HepG2 (cell line): Measurements from ENCODE around the gene FAM110A. TPM values are rescaled to one million over a fixed set of nuclear protein-coding genes. Genes with fewer than 3 reads are reported as not detected.

ENCODE experiments used
- FOSL2 ChIP-seq: sonication (generic); formaldehyde crosslinking; IDR thresholded peaks from 2 replicates; pipeline ENCODE4 v1.4.0; 2020; ENCODE audit warnings: missing genetic modification reagents
- HHEX ChIP-seq: IDR thresholded peaks from 2 replicates; pipeline ENCODE4 v1.6.1; 2016; ENCODE audit warnings: control low read depth
- NCOA1 ChIP-seq: sonication (generic); formaldehyde crosslinking; IDR thresholded peaks from 2 replicates; pipeline ENCODE4 v1.9.0; 2021; ENCODE audit warnings: missing genetic modification reagents
- NFATC3 ChIP-seq: sonication (generic); formaldehyde crosslinking; IDR thresholded peaks from 2 replicates; pipeline ENCODE4 v1.5.1; 2020; ENCODE audit warnings: mild to moderate bottlenecking, missing genetic modification reagents
- PRPF4 ChIP-seq: fragments of 200-400 bp; formaldehyde crosslinking; IDR thresholded peaks from 2 replicates; pipeline ENCODE4 v1.6.1; 2016; ENCODE audit warnings: low read length, low read depth; ENCODE audit not compliant: poor library complexity, severe bottlenecking
- SOX5 ChIP-seq: IDR thresholded peaks from 2 replicates; pipeline ENCODE4 v1.6.1; 2016; ENCODE audit warnings: borderline replicate concordance
- ZFX ChIP-seq: sonication (generic); formaldehyde crosslinking; IDR thresholded peaks from 2 replicates; pipeline ENCODE4 v1.4.0; 2020; ENCODE audit warnings: mild to moderate bottlenecking, low read depth, missing genetic modification reagents, moderate library complexity
- ZNF713 ChIP-seq: sonication (generic); formaldehyde crosslinking; IDR thresholded peaks from 2 replicates; pipeline ENCODE4 v1.4.0; 2020; ENCODE audit warnings: mild to moderate bottlenecking, missing genetic modification reagents
- ZNF850 ChIP-seq: sonication (generic); formaldehyde crosslinking; conservative IDR thresholded peaks from 2 replicates; pipeline ENCODE4 v1.9.0; 2021; ENCODE audit warnings: mild to moderate bottlenecking, missing genetic modification reagents
- polyA plus RNA-seq, 8 experiments: library from polyadenylated mRNA; depleted of rRNA in 3 of 8; stranded (reverse) in 7 of 8; unstranded in 1 of 8; fragments of >200 nt; fragmentation: Illumina TruSeq in 4 of 8; extraction: Trizol in 4 of 8; gene quantifications; 2 replicates each; pipeline versions ENCODE4 v1.2.1 to v1.2.3, GENCODE V29; 2011 to 2016; ENCODE audit warnings: low read depth in 4 of 8, missing spikeins in 1 of 8, mixed read lengths in 1 of 8; ENCODE audit not compliant: insufficient read depth in 1 of 8
- total RNA-seq, 5 experiments: library from RNA; depleted of rRNA; stranded (reverse); fragments of >200 nt; fragmentation: Illumina TruSeq; extraction: Trizol; gene quantifications; 2 replicates each; pipeline ENCODE4 v1.2.3, GENCODE V29; 2016; ENCODE audit warnings: low read depth in 1 of 5
- TF ChIP-seq, protein P1 (sequence below): sonication (generic); formaldehyde crosslinking; conservative IDR thresholded peaks from 2 replicates; pipeline ENCODE4 v1.8.0; 2022; ENCODE audit warnings: missing genetic modification reagents
- TF ChIP-seq, protein P2 (sequence below): sonication (generic); formaldehyde crosslinking; IDR thresholded peaks from 2 replicates; pipeline ENCODE4 v1.5.0; 2020; ENCODE audit warnings: missing genetic modification reagents, mild to moderate bottlenecking, borderline replicate concordance
- TF ChIP-seq, protein P3 (sequence below): sonication (generic); formaldehyde crosslinking; IDR thresholded peaks from 2 replicates; pipeline ENCODE4 v1.5.1; 2020; ENCODE audit warnings: missing genetic modification reagents, mild to moderate bottlenecking, borderline replicate concordance
- TF ChIP-seq, protein P4 (sequence below): sonication (generic); formaldehyde crosslinking; IDR thresholded peaks from 2 replicates; pipeline ENCODE4 v1.4.0; 2020; ENCODE audit warnings: missing genetic modification reagents, borderline replicate concordance
- TF ChIP-seq, protein P5 (sequence below): sonication (generic); formaldehyde crosslinking; IDR thresholded peaks from 2 replicates; pipeline ENCODE4 v1.4.0; 2020; ENCODE audit warnings: missing genetic modification reagents, borderline replicate concordance
- TF ChIP-seq, protein P6 (sequence below): sonication (generic); formaldehyde crosslinking; IDR thresholded peaks from 2 replicates; pipeline ENCODE4 v1.5.1; 2020; ENCODE audit warnings: missing genetic modification reagents, mild to moderate bottlenecking, borderline replicate concordance
- TF ChIP-seq, protein P7 (sequence below): IDR thresholded peaks from 2 replicates; pipeline ENCODE4 v1.6.1; 2016; ENCODE audit warnings: missing compliant biosample characterization, missing genetic modification reagents, borderline replicate concordance

FAM110A gene
- total and polyA plus RNA-seq, 2 of the 13 experiments (the other 11 are each of a cell fraction or from before 2014, with no cell fraction given) = 1.9 TPM

DNA sequence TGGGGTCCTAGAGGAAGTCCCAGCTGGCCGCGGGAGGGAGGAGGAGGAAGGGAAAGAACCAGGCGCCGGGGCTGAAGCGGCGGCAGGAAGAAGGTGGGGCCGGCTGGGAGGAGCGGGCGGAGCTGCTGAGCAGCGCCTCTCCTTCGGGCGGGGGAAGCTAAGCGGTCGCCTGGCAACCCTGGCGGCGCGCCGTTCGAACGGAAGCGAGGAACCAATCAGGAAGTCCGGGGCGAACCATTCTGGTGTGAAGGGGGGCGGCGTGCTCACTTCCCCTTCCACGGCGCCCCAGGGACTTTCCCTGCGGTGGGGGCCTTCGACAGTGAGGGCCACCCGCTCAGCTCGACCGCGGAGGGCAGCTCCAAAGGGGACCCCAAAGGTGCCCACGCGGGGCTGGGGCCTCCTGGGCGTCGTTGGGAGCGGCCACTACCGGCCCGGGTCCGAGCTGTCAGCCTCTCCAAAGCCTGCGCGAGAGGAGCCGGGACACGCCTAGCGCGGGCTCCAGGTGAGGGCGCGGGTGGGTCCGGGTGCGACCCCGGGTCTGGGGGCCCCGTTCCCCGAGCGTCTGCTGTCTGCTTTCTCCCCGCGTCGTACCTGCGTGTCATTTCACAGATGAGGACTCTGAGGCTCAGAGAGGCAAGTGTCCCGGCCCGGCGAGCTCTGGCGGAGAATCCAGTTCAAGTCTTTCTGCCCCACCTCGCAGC is at the start of gene FAM110A (continued):
- TF ChIP-seq, protein P1, sequence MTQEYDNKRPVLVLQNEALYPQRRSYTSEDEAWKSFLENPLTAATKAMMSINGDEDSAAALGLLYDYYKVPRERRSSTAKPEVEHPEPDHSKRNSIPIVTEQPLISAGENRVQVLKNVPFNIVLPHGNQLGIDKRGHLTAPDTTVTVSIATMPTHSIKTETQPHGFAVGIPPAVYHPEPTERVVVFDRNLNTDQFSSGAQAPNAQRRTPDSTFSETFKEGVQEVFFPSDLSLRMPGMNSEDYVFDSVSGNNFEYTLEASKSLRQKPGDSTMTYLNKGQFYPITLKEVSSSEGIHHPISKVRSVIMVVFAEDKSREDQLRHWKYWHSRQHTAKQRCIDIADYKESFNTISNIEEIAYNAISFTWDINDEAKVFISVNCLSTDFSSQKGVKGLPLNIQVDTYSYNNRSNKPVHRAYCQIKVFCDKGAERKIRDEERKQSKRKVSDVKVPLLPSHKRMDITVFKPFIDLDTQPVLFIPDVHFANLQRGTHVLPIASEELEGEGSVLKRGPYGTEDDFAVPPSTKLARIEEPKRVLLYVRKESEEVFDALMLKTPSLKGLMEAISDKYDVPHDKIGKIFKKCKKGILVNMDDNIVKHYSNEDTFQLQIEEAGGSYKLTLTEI (CRISPR knock-in tag) = no peak
- TF ChIP-seq NFATC3 (CRISPR knock-in tag) (no peak), SOX5 (CRISPR knock-in tag) (peak; percentile 41; the same call in 1 of the 2 replicates), HHEX (CRISPR knock-in tag) (no peak), ZFX (peak; percentile 52; the same call in 1 of the 2 replicates), NCOA1 (CRISPR knock-in tag) (peak; percentile 65; the same call in 1 of the 2 replicates), ZNF850 (CRISPR knock-in tag) (no peak), ZNF713 (CRISPR knock-in tag) (0 out of 2 replicates have a peak, but pooled peaks have one; percentile 58), PRPF4 (no peak), FOSL2 (CRISPR knock-in tag) (peak; percentile 18; the same call in 1 of the 2 replicates)
- TF ChIP-seq, protein P2, sequence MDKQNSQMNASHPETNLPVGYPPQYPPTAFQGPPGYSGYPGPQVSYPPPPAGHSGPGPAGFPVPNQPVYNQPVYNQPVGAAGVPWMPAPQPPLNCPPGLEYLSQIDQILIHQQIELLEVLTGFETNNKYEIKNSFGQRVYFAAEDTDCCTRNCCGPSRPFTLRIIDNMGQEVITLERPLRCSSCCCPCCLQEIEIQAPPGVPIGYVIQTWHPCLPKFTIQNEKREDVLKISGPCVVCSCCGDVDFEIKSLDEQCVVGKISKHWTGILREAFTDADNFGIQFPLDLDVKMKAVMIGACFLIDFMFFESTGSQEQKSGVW = no peak
- TF ChIP-seq, protein P3, sequence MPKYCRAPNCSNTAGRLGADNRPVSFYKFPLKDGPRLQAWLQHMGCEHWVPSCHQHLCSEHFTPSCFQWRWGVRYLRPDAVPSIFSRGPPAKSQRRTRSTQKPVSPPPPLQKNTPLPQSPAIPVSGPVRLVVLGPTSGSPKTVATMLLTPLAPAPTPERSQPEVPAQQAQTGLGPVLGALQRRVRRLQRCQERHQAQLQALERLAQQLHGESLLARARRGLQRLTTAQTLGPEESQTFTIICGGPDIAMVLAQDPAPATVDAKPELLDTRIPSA (CRISPR knock-in tag) = 0 out of 2 replicates have a peak, but pooled peaks have one; percentile 84
- TF ChIP-seq, protein P4, sequence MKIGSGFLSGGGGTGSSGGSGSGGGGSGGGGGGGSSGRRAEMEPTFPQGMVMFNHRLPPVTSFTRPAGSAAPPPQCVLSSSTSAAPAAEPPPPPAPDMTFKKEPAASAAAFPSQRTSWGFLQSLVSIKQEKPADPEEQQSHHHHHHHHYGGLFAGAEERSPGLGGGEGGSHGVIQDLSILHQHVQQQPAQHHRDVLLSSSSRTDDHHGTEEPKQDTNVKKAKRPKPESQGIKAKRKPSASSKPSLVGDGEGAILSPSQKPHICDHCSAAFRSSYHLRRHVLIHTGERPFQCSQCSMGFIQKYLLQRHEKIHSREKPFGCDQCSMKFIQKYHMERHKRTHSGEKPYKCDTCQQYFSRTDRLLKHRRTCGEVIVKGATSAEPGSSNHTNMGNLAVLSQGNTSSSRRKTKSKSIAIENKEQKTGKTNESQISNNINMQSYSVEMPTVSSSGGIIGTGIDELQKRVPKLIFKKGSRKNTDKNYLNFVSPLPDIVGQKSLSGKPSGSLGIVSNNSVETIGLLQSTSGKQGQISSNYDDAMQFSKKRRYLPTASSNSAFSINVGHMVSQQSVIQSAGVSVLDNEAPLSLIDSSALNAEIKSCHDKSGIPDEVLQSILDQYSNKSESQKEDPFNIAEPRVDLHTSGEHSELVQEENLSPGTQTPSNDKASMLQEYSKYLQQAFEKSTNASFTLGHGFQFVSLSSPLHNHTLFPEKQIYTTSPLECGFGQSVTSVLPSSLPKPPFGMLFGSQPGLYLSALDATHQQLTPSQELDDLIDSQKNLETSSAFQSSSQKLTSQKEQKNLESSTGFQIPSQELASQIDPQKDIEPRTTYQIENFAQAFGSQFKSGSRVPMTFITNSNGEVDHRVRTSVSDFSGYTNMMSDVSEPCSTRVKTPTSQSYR (CRISPR knock-in tag) = no peak
- TF ChIP-seq, protein P5, sequence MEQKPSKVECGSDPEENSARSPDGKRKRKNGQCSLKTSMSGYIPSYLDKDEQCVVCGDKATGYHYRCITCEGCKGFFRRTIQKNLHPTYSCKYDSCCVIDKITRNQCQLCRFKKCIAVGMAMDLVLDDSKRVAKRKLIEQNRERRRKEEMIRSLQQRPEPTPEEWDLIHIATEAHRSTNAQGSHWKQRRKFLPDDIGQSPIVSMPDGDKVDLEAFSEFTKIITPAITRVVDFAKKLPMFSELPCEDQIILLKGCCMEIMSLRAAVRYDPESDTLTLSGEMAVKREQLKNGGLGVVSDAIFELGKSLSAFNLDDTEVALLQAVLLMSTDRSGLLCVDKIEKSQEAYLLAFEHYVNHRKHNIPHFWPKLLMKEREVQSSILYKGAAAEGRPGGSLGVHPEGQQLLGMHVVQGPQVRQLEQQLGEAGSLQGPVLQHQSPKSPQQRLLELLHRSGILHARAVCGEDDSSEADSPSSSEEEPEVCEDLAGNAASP = no peak
- TF ChIP-seq, protein P6, sequence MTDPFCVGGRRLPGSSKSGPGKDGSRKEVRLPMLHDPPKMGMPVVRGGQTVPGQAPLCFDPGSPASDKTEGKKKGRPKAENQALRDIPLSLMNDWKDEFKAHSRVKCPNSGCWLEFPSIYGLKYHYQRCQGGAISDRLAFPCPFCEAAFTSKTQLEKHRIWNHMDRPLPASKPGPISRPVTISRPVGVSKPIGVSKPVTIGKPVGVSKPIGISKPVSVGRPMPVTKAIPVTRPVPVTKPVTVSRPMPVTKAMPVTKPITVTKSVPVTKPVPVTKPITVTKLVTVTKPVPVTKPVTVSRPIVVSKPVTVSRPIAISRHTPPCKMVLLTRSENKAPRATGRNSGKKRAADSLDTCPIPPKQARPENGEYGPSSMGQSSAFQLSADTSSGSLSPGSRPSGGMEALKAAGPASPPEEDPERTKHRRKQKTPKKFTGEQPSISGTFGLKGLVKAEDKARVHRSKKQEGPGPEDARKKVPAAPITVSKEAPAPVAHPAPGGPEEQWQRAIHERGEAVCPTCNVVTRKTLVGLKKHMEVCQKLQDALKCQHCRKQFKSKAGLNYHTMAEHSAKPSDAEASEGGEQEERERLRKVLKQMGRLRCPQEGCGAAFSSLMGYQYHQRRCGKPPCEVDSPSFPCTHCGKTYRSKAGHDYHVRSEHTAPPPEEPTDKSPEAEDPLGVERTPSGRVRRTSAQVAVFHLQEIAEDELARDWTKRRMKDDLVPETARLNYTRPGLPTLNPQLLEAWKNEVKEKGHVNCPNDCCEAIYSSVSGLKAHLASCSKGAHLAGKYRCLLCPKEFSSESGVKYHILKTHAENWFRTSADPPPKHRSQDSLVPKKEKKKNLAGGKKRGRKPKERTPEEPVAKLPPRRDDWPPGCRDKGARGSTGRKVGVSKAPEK (CRISPR knock-in tag) = no peak
- TF ChIP-seq, protein P7, sequence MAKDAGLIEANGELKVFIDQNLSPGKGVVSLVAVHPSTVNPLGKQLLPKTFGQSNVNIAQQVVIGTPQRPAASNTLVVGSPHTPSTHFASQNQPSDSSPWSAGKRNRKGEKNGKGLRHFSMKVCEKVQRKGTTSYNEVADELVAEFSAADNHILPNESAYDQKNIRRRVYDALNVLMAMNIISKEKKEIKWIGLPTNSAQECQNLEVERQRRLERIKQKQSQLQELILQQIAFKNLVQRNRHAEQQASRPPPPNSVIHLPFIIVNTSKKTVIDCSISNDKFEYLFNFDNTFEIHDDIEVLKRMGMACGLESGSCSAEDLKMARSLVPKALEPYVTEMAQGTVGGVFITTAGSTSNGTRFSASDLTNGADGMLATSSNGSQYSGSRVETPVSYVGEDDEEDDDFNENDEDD (CRISPR knock-in tag) = peak; percentile 99
